GM21423 (cell line): ENCODE results near the gene TNS1.
"Not testable (repeated sequence)": the region's sequence is repeated elsewhere in the genome, so short reads cannot be mapped to it uniquely, and the experiment has no call there.

ENCODE experiments used
- ATAC-seq: cut with Tn5 transposase; IDR thresholded peaks from one replicate; pipeline ENCODE4 v1.9.1; 2021; ENCODE audit warnings: mild to moderate bottlenecking, moderate library complexity; ENCODE audit not compliant: unreplicated experiment

The TNS1 gene

DNA sequence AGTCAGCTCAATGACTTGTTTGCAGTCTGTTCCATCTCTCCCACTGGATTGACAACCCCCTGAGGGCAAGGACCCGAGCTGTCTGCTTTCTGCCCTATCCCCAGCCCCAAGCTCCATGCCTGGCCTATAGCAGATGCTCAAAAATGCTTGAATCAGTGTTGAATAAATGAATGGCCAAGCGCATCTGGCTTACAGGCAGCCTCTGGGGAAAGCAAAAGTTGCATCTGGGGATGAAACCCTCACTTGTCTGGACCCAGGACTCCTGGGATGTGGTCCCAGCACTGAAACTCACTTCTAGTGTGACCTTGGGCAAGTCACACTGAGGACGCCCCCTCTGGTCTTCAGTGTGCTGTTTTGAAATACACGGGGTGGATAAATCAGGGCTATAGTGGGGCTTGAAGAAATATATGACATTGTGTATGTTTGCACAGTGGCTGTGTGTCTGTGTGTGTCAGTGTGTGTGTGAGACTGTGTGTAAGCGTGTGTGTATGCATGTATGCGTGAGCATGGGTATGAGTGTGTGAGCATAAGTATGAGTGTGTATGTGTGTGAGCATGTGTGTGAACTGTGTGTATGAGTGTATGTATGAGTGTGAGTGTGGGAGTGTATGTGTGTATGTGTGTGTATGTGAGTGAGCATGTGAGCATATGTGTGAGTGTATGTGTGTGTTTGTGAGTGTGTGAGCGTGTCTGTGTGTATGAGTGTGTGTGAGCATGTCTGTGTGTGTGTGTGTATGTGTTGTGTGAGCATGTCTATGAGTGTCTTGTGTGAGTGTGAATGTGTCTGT lies 27.8 kb upstream of the TNS1 start:
- no peak for ATAC-seq

DNA sequence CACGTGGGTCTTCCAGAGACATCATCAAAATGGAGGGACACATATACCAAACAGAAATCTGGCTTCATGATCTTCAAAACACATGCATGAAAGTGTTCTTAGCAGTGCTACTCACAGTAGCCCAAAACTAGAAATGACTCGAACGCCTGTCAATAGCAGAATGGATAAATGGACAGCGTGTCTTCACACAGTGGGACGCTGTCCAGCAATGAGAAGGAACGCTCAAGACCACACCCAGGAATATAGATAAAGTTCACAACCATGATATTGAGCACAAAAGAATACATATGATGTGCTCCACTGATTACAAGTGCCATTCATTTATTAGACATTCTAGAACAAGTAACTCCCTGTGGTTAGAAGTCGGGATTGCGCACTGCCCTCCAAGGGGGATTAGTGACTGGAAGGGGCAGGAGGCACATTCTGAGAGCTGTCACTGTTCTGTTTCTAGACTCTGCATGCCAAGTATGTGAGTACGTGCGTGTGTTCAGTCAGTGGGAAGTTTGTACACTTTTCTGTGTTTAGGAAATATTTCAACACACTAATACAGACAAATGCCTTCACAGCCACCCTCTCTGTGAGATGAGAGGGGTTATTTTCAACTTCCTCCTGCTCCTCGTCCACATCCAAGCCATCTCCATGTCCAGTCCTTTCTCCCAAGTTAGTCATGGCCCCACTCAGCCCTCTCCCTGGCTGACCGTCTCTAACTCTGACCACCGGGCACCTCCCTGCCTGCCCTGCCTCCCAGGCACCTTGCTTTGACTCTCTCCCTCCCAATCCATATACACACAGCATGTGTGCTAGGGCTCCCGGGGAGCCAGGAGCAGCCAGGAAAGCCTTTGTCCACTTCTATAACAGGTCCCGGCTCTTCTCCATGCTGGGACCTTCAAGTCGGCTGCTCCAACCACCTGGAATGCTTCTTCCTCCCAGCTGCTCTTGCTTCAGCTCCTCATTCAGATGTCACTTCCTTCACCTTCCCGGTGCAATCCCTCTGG lies 26.9 kb upstream of the TNS1 start:
- no peak for ATAC-seq

DNA sequence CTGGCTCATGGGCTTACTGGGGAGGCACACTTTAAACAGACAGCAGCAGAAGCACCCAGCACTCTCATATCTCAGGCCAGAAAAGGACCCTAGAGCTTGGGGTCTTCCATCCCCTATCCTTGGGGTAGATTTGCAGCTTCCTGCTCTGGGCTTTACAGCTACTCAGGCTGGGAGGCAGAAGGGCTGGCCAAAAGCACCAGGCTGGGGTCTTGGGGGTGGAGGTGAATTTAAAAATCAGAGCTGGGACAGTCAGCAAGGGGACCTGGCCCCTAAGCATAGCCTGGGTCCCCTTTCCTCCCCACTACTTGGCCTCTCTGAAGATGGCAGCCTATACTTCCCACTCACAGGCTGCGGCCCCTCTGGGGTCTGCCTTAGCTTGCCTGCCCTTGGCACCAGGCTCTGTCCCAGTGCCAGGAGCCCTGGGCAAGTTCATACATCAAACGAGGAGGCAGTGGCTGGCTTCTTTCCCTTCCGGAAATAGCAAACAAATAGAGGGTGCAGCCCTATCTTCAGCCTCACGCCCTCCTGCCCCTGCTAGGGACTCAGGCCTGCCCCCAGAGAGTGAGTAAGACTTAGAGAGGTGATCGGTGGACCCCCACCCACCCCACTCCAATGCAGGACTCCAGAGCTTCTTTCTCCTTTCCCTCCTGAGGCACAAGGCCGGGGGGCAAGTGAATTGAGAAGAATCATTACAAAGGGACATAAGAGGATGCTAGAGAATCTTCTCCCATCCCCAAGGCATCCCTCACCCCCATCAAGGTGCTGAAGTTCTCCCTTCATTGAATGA lies 26.0 kb upstream of the TNS1 start:
- ATAC-seq: no peak

GRCh38 chr2:218028189-218028495 lies 25.3 kb upstream of the TNS1 start:
- no peak for ATAC-seq

DNA sequence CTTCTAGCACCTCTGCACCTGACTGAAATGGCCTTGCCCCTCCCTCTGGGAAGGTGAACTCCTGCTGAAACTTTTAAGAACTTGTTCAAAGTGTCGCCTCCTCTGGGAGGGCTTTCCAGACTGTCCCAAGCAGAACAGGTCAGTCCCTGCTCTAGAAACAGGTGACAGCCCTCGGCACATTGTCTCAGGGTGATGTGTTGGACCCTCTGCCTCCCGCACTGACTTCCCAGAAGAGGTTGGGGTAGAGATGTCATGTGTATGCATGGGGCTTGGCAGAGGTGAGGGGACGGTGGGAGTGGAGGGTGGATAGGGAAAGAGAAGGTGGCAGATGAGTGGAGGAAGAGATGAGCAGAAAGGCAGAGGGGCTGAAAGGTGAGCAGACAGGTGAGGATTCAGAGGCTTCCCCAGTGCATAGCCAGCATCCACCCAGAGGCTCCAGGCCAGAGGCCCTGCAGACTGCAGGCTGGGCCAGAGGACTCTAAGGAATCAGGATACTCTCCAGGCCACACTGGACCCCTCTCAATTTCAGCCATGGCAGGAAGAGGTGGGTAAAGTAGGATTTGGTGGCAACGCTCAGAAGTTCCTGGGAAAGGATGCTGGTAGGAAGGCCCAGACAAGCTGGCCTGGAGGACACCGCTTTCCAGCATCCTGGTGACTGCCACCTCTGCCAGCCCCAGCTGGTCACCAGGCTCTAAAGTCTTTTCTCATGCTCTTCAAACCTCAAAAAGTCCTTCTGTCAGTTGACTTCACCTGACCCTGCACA lies 24.8 kb upstream of the TNS1 start:
- no peak for ATAC-seq

DNA sequence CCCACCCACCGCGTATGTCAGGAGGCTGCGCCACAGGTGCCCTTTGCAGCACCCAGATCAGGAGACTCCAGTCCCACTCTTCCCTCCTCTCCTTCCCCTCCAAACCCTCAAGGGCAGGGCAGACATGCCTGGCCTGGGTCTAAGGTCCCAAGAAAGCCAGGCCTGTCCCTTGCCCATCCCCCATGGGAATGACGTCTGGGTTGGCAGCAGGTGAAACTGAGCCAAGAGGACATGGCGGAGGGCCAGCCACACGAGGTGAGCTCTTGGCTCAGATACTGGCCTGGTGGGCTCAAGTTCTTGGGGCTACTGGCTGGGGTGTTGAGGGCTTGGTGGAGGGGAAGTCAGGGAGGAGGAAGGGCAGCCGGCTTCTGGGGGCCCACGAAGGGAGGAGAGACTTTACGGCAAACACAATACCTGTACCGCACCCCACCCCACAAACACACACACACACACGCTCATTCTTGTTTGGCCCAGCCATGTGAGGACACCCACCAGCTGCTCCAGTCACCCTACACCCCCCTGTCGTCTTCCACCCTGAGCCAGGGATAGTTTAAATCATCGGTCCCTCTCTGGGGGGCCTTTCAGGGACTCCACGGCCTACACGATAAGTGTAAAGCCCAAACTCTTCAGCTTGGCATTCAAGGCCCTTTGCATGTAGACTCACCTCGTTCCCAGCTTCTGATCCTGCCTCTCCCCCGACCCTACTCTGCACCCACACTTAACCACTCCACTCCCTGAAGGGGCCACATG lies 24.1 kb upstream of the TNS1 start:
- ATAC-seq: no peak

DNA sequence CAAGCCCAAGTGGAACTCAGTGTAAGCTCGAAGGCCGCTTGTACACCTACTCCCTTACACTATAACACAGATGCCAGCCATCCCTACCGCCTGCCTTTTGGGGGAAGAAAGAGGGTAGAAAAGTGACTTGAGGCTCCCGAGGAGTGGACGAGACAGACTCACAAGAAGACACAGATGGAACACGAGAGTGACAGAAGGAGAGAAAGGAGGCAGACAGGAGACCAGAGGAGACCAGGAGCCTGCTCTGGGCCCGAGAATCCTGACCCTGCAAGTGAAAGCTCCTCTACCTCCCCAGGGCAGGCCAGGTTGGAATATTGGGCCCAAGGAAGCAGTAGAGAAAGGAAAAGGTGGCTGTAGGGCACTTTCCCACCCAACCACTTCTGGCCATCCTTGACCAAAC lies 23.4 kb upstream of the TNS1 start:
- no peak for ATAC-seq

- ATAC-seq: no peak
Observed at GRCh38 chr2:218024871-218025270, 22.1 kb upstream of the TNS1 start.

GRCh38 chr2:218024336-218024735 lies 21.5 kb upstream of the TNS1 start:
- no peak for ATAC-seq

DNA sequence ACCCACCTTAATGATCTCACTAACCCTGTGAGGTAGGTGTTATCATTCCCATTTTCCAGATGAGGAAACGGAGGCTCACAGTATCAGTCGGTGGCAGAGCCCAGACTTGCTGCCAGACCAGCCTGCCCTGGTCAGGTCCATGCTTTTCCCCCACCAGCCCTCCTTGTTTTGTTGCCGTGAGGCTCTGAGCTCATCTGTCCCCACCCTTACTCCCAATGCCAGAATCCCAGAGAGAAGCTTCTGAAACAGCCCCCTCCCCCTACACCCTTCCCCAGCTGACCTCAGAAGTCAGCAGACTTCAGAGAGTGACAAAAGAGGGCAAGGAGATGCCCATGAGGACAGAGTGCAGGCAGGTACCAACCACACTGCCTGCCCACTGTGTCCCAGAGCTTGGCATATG lies 20.8 kb upstream of the TNS1 start:
- ATAC-seq: no peak

DNA sequence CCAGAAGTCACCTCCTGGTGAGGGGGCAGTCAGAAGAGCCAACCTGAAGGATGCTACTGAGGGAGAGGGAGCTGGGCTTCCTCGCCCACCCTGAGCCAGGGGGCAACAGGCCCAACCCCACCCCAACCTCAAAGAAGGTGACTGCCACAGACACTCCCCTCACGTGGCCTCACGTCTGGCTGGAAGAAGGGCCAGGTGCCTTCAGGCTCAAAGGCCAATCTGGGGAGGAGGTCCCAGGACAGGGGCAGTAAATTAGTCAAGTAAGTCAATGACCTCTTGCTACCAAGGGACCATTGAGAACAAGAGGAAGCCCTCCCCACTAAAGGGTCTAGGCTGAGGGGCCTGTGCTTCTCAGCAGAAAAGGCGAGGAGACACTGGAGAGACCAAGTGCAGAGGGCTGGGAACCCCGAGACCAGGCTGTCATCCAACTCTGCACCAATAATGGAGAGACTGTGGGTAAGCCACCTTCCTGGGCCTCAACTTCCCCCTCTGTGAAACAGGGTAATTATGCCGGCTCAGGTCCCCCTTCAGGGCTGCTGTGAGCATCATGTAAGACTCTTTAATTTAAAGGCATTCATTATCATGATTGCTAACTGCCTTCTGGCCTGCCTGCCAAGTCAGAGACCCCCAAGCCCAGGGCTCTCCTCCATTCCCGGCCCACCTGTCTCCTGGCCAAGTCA lies 20.2 kb upstream of the TNS1 start:
- no peak for ATAC-seq

DNA sequence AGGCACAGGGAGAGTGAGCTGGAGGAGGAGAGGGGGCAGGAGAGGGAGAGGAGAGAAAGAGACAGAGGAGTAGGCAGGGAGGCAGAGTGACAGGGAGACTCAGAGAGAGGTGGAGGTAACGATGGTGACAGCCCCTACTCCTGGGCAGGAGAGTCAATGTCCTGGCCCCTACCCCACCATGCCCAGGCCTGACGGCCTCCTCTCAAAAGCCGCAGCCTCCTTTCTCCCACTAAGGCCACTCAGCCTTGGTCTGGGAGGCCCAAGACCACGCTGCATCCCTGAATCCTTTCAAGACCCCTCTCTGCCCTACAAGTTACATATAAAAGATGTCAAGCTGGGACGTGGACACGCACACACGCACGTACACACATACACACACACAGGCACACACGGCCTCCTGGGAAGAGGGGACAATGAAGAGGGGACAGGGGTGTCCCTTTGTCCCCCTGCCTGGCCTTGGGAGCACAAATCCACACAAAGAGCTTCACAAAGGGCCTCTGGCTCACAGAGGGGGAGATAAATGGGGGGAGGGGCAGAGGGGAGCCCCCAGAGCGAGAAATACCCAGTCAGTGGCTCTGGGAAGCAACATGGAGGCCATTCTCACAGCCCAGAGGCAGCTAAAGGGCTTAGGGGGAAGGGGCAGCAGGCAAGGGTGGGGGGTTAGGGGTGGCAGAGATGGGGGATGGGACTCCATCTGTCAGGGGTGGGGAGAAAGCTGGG lies 19.5 kb upstream of the TNS1 start:
- ATAC-seq: no peak

DNA sequence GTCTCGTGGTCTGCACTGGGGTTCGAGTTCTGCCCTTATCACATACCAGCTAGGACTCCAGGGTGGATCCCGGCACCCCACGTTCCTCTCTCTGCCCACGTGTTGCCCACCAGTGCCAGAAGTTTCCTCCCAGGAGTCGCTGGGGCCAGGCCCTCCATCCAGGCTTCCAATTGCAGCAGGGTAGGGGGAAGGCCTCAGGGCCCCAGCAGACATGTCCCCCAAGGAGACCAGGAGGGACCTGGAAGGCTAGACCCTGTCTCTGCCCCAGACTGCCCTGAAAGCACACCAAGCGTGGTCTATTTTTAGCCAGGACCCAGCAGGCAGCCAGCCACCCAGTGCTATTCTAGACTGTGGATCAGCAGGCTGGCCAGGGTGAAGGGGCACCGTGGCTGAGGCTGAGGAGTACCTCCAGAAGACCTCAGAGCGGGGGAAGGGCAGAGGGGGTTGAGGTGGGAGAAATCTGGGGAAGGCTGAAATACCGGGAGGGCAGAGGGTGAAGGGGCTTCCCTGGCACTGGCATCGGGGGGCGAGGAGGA lies 18.8 kb upstream of the TNS1 start:
- no peak for ATAC-seq

DNA sequence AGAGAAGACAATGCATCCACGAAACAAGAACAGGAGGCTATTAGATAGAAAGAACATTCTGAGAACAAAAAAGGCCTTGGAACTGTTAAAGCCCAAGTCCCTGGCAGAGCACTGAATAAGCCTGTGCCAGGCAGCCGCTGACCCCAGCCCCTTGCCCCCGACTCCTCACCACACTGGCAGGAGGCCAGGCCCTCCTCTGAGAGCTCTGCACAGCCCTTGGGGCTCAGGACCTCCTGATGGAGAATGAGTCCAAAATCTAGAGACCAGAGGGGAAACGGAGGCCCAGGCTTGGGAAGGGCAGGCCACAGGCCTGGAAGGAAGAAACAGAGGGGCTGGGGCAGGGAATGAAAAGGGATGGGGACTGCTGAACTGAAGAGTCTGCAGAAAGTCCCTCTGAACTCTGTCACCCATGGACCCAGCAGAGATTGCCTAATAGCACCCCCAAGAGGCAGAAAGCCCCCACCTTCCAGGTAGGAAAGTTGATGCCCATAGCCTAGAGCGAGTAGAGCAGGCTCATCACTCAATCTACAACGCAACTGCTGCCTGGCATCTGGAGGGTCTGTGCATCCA lies 18.3 kb upstream of the TNS1 start:
- no peak for ATAC-seq

DNA sequence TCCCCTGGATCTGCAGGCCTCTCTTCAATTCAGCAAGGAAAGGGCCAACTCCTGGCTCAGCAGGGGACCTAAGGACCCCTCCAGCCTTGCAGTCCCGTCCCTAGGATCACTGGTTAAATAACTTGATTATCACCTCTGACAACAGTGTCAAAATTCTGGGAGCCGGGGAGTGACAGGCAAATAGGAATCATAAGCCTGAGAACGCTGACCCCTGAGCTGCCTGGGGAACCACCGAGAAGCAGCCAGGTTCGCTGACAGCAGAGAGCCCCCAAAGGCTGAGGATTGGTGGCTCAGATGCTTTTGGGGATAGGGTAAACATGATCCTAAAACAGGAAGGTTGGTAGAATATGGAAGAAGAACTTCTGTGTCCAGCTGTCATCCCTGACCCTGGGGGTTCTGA lies 17.5 kb upstream of the TNS1 start:
- ATAC-seq: no peak

DNA sequence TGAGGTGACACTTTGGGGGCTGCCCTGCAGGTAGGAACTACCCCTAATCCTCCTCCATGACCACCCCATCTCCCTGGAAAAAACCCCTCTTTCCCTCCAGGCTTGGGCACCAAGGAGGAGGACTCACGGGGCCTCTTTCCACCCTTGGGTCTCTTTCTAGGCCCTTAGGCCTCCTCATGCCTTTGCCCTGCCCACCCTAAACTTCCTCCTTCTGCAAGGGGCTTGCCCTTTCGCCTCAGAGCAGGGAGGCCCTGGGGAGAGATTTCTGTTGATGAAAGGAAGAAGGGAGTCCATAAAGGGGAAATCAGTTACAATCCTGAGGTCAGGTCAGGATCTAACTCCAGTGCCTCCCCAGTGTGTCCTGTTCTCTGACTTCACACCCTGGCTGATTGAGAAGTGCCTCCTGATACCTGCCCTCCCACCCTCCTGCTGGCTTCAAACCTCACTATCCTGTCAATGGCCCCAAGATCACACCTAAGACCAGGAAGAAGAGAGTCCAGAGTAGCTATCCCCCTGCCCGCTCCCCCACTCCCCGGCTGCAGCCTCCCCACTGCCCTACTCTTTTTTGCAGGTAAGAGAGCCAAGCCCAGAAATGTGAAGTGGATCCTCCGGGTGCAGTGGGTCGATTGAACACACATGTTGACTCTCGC lies 16.7 kb upstream of the TNS1 start:
- ATAC-seq: no peak

GRCh38 chr2:218018842-218019125 lies 16.0 kb upstream of the TNS1 start:
- ATAC-seq: not testable (repeated sequence)
